GM12878 (cell line): ENCODE measurements around the gene DCUN1D3. TPM values are rescaled to one million over a fixed set of nuclear protein-coding genes. Genes with fewer than 3 reads are reported as not detected.

Experiments
- ATAC-seq: fragments of 200-7000 bp; cut with Tn5 transposase; 3 replicates; pipeline ENCODE4 v1.9.1; 2020; ENCODE audit warnings: mild to moderate bottlenecking, moderate library complexity
- BruUV-seq: library from RNA; stranded (reverse); fragments of 400-500 nt; replicated peaks from 2 replicates; lab custom pipeline; 2021; lab: Mats Ljungman, UMichigan
- CTCF ChIA-PET: fragments of 300-600 bp; sonication (Branson Sonifier 250); formaldehyde crosslinking; extraction: SDS; loops from one replicate; lab custom pipeline; 2021; ENCODE audit warnings: inconsistent platforms; lab: Yijun Ruan, JAX
- POLR2A ChIA-PET: fragments of 350-600 bp; formaldehyde crosslinking; extraction: SDS; loops from one replicate; lab custom pipeline; 2021; ENCODE audit warnings: inconsistent platforms; lab: Charles Lee
- RAD21 ChIA-PET: fragments of 300-600 bp; sonication (Branson Sonifier 250); formaldehyde crosslinking; loops from one replicate; lab custom pipeline; 2023; ENCODE audit warnings: antibody characterized with exemption; ENCODE audit not compliant: unreplicated experiment; lab: Charles Lee
- SMC1A ChIA-PET: fragments of 300-600 bp; sonication (Branson Sonifier 250); formaldehyde crosslinking; loops from one replicate; lab custom pipeline; 2023; ENCODE audit not compliant: unreplicated experiment, uncharacterized antibody; lab: Charles Lee
- DNase-seq: peaks from one replicate; pipeline ENCODE4 v3.0.0-alpha.2; 2011; ENCODE audit warnings: low read depth, low spot score
- FAIRE-seq: peaks from 3 replicates; lab custom pipeline; 2011; peaks lifted over from hg19 to GRCh38; lab: Jason Lieb, UNC
- H2AFZ ChIP-seq: 2 replicates; pipeline ENCODE4 v1.6.0; 2011; ENCODE audit warnings: low read depth, low read length, control low read depth; ENCODE audit not compliant: control insufficient read depth
- H3K27ac ChIP-seq: 2 replicates; pipeline ENCODE4 v1.5.1; 2011; ENCODE audit warnings: control low read depth; ENCODE audit not compliant: control insufficient read depth, insufficient read depth
- H3K27me3 ChIP-seq, 2 experiments: replicated peaks in 1 of 2; 2 replicates each; pipeline versions ENCODE4 v1.6.0 to v1.6.1; 2011; ENCODE audit warnings: low read length in 1 of 2; ENCODE audit not compliant: control insufficient read depth in 2 of 2, insufficient read depth in 2 of 2
- H3K36me3 ChIP-seq, 2 experiments: 2 replicates each; pipeline ENCODE4 v1.5.1; 2011; ENCODE audit warnings: low read length in 1 of 2; ENCODE audit not compliant: control insufficient read depth in 2 of 2, insufficient read depth in 2 of 2
- H3K4me1 ChIP-seq: 2 replicates; pipeline ENCODE4 v1.6.1; 2011; ENCODE audit warnings: mild to moderate bottlenecking, low read length, moderate library complexity, mixed read lengths; ENCODE audit not compliant: control insufficient read depth, insufficient read depth
- H3K4me2 ChIP-seq: 2 replicates; pipeline ENCODE4 v1.6.0; 2011; ENCODE audit warnings: control low read depth; ENCODE audit not compliant: control insufficient read depth, insufficient read depth
- H3K4me3 ChIP-seq: fragments of 200-600 bp; sonication (generic); 2 replicates; pipeline ENCODE4 v1.5.1; 2016
- H3K79me2 ChIP-seq: 2 replicates; pipeline ENCODE4 v1.6.0; 2011; ENCODE audit warnings: low read length; ENCODE audit not compliant: control insufficient read depth, insufficient read depth
- H3K9ac ChIP-seq: 2 replicates; pipeline ENCODE4 v1.8.0; 2011; ENCODE audit warnings: low read length, control low read depth, mixed read lengths; ENCODE audit not compliant: control insufficient read depth, insufficient read depth
- H3K9me3 ChIP-seq: replicated peaks from 3 replicates; pipeline ENCODE4 v1.5.1; 2011; ENCODE audit warnings: mild to moderate bottlenecking, low read length; ENCODE audit not compliant: control insufficient read depth, insufficient read depth
- H4K20me1 ChIP-seq: 2 replicates; pipeline ENCODE4 v1.6.0; 2011; ENCODE audit not compliant: control insufficient read depth, insufficient read depth
- CEBPB ChIP-seq, 2 experiments: fragments of 150-350 bp in 1 of 2; IDR thresholded peaks; 2 replicates each; pipeline ENCODE4 v1.6.1; 2012 to 2014; ENCODE audit warnings: low read depth in 2 of 2, low read length in 2 of 2, borderline replicate concordance in 1 of 2, inconsistent platforms in 1 of 2
- CHD1 ChIP-seq: IDR thresholded peaks from 2 replicates; pipeline ENCODE4 v1.6.1; 2012; ENCODE audit warnings: low read depth, low read length, improper control_type of control experiment
- FOXM1 ChIP-seq: IDR thresholded peaks from 2 replicates; pipeline ENCODE4 v1.6.1; 2012; ENCODE audit warnings: low read depth, mild to moderate bottlenecking, inconsistent platforms, low read length, moderate library complexity
- PAX5 ChIP-seq: IDR thresholded peaks from 2 replicates; pipeline ENCODE4 v1.6.1; 2011; ENCODE audit warnings: low read depth, low read length, borderline replicate concordance
- PML ChIP-seq: IDR thresholded peaks from 2 replicates; pipeline ENCODE4 v1.6.1; 2012; ENCODE audit warnings: low read length, inconsistent platforms
- SIN3A ChIP-seq: IDR thresholded peaks from 2 replicates; pipeline ENCODE4 v1.6.1; 2012; ENCODE audit warnings: low read depth, low read length, improper control_type of control experiment
- SRF ChIP-seq, 2 experiments: IDR thresholded peaks; 2 replicates each; pipeline ENCODE4 v1.6.1; 2011; ENCODE audit warnings: low read depth in 2 of 2, low read length in 2 of 2, mild to moderate bottlenecking in 1 of 2, moderate library complexity in 1 of 2
- TAF1 ChIP-seq: IDR thresholded peaks from 2 replicates; pipeline ENCODE4 v1.6.1; 2011; ENCODE audit warnings: mild to moderate bottlenecking, low read depth, low read length, borderline replicate concordance
- TCF12 ChIP-seq: IDR thresholded peaks from 2 replicates; pipeline ENCODE4 v1.6.1; 2011; ENCODE audit warnings: low read depth, mild to moderate bottlenecking, low read length
- WGBS: methylation state at CpG from one replicate; pipeline ENCODE4 v1.1.6; 2016; ENCODE audit warnings: low lambda C conversion rate; ENCODE audit not compliant: insufficient replicate concordance, insufficient coverage; ENCODE audit errors: missing lambda C conversion rate; 5-methylcytosine and 5-hydroxymethylcytosine counted together
- in situ Hi-C: fragments of 300-500 bp; cut with MboI; formaldehyde crosslinking; loops from 9 replicates; pipeline ENCODE4 v1.14.3; 2018; ENCODE audit warnings: mixed read lengths
- intact Hi-C: fragments of 100-400 bp; cut with micrococcal nuclease; formaldehyde crosslinking; loops from one replicate; pipeline ENCODE4 v1.14.2; 2022; ENCODE audit not compliant: unreplicated experiment
- polyA plus RNA-seq, 11 experiments: library from polyadenylated mRNA; depleted of rRNA in 4 of 11; unstranded in 6 of 11; stranded (reverse) in 5 of 11; fragments of >200 nt; fragmentation: Nextera tagmentation in 4 of 11; fragmentation: Illumina TruSeq in 1 of 11; extraction: Ambion mirVana in 4 of 11; extraction: Trizol in 1 of 11; gene quantifications; 1 replicate in 1 of 11; 2 replicates in 10 of 11; pipeline versions ENCODE4 v1.2.1 to v1.2.3, GENCODE V29; 2011 to 2016; ENCODE audit warnings: inconsistent platforms in 2 of 11, missing spikeins in 2 of 11, low read depth in 1 of 11
- total RNA-seq, 4 experiments: library from RNA; depleted of rRNA in 3 of 4; stranded (reverse); fragments of >200 nt in 3 of 4; fragmentation: Illumina TruSeq in 1 of 4; extraction: Trizol in 1 of 4; gene quantifications; 2 replicates each; pipeline versions ENCODE4 v1.2.1 to v1.2.3, GENCODE V29; 2013 to 2021
- TF ChIP-seq, protein P1 (sequence below): fragments of 450-650 bp; conservative IDR thresholded peaks from 2 replicates; pipeline ENCODE4 v1.6.1; 2017; ENCODE audit warnings: mild to moderate bottlenecking, moderate library complexity
- TF ChIP-seq, protein P2 (sequence below): IDR thresholded peaks from 2 replicates; pipeline ENCODE4 v1.6.1; 2011; ENCODE audit warnings: mild to moderate bottlenecking, low read depth, low read length, moderate library complexity; ENCODE audit not compliant: insufficient replicate concordance
- TF ChIP-seq, protein P3 (sequence below): fragments of 450-650 bp; IDR thresholded peaks from 2 replicates; pipeline ENCODE4 v1.6.1; 2017; ENCODE audit warnings: mild to moderate bottlenecking

The DCUN1D3 gene
- total and polyA plus RNA-seq, 10 of the 15 experiments (the other 5 are each of a cell fraction or from before 2014, with no cell fraction given): 0.47 to 4.5 (median 1.9) TPM

DNA sequence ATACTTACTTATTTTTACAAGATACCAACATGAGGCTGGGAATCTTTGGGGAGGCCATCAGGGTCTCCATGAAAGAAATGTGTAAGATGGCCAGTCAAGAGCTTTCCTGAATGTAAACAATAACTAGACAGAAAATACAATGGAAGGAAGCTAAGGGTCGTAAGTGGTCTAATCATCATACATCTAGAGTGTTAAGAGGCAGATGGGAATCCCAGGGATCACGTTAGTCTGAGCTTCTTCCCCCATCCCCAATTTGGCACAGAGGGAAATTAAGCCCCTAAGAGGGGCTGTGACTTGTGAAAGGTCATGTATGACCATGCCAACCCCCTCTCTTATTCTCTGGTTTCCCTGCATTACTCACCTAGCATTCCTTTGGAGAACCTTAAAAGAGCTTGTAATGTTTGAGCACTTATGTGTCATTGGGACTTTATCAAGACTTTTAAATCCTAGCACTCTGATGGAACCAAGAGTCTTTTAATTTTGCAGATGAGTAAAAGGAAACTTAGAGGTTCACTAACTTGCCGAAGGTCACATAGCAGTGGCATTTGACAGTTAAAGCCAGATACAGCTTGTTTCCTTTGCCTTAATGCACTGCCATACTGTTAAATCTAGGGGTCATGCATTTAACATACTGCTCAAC, 46.1 kb downstream of the DCUN1D3 start:
- Histone ChIP-seq H3K4me3 (no peak overlapping the region), H3K9ac (no peak overlapping the region), H3K4me2 (no peak overlapping the region), H3K36me3 (0 out of 4 replicates have a peak, but pooled peaks cover 0 to 2% of the 10 kb centered on the region in 2 experiments), H3K27ac (no peak overlapping the region), H2AFZ (no peak overlapping the region), H3K79me2 (no peaks in the 10 kb centered on the region), H4K20me1 (no peaks in the 10 kb centered on the region), H3K27me3 (no peaks in the 10 kb centered on the region), H3K4me1 (no peaks in the 10 kb centered on the region), H3K9me3 (no peaks in the 10 kb centered on the region)
- TF ChIP-seq, protein P1, sequence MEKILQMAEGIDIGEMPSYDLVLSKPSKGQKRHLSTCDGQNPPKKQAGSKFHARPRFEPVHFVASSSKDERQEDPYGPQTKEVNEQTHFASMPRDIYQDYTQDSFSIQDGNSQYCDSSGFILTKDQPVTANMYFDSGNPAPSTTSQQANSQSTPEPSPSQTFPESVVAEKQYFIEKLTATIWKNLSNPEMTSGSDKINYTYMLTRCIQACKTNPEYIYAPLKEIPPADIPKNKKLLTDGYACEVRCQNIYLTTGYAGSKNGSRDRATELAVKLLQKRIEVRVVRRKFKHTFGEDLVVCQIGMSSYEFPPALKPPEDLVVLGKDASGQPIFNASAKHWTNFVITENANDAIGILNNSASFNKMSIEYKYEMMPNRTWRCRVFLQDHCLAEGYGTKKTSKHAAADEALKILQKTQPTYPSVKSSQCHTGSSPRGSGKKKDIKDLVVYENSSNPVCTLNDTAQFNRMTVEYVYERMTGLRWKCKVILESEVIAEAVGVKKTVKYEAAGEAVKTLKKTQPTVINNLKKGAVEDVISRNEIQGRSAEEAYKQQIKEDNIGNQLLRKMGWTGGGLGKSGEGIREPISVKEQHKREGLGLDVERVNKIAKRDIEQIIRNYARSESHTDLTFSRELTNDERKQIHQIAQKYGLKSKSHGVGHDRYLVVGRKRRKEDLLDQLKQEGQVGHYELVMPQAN: no peak
- TF ChIP-seq CEBPB (IDR thresholded peaks at IDR 0.05; ENCODE audit: borderline replicate concordance in 1 of 2, low read depth in 2 of 2, low read length in 2 of 2) (no peak), TAF1 (no peak), SIN3A (no peak), PAX5 (no peak), CHD1 (no peak), TCF12 (no peak), SRF (IDR thresholded peaks at IDR 0.05; ENCODE audit: low read depth in 2 of 2, low read length in 2 of 2) (no peak), PML (no peak), FOXM1 (no peak)
- TF ChIP-seq, protein P2, sequence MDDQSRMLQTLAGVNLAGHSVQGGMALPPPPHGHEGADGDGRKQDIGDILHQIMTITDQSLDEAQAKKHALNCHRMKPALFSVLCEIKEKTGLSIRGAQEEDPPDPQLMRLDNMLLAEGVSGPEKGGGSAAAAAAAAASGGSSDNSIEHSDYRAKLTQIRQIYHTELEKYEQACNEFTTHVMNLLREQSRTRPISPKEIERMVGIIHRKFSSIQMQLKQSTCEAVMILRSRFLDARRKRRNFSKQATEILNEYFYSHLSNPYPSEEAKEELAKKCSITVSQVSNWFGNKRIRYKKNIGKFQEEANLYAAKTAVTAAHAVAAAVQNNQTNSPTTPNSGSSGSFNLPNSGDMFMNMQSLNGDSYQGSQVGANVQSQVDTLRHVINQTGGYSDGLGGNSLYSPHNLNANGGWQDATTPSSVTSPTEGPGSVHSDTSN: no peak
- TF ChIP-seq, protein P3, sequence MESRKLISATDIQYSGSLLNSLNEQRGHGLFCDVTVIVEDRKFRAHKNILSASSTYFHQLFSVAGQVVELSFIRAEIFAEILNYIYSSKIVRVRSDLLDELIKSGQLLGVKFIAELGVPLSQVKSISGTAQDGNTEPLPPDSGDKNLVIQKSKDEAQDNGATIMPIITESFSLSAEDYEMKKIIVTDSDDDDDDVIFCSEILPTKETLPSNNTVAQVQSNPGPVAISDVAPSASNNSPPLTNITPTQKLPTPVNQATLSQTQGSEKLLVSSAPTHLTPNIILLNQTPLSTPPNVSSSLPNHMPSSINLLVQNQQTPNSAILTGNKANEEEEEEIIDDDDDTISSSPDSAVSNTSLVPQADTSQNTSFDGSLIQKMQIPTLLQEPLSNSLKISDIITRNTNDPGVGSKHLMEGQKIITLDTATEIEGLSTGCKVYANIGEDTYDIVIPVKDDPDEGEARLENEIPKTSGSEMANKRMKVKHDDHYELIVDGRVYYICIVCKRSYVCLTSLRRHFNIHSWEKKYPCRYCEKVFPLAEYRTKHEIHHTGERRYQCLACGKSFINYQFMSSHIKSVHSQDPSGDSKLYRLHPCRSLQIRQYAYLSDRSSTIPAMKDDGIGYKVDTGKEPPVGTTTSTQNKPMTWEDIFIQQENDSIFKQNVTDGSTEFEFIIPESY: no peak
- in situ Hi-C loops (loop anchor here (5.0 kb wide), 2 partner anchors 148 to 228 kb away; no protein-coding TSS in a partner anchor), intact Hi-C loops (loop anchor here (10.0 kb wide), 1 partner anchor 91 kb away; no protein-coding TSS in a partner anchor)
- 97% methylated on average over 3 of the region's 3 CpGs for WGBS
- no peak for DNase-seq
- no peak for FAIRE-seq
- BruUV-seq: no TSS peak
- RAD21 ChIA-PET: interaction anchor here (0.9 to 2.4 kb wide), 5 partner anchors 19 to 146 kb away, joined by 3 to 12 read pairs (median 4); partner anchors contain the start of gene ACSM3
- POLR2A ChIA-PET: no interaction called here
- no peak for ATAC-seq
- CTCF ChIA-PET: interaction anchor here (0.9 to 5.3 kb wide), 8 partner anchors 21 to 248 kb away, joined by 3 to 24 read pairs (median 4); no protein-coding TSS in a partner anchor
- SMC1A ChIA-PET: interaction anchor here (0.6 to 6.7 kb wide), 11 partner anchors 11 to 228 kb away, joined by 3 to 50 read pairs (median 3); partner anchors contain the start of genes DCUN1D3 and LYRM1
